DOHH2 (cell line): ENCODE measurements around the gene GCAT.

Experiments
- CTCF ChIP-seq: fragments of 200-600 bp; sonication (generic); IDR thresholded peaks from one replicate; pipeline ENCODE4 v1.5.1; 2014; ENCODE audit warnings: antibody characterized with exemption, mild to moderate bottlenecking, low read depth, low read length; ENCODE audit not compliant: poor library complexity, severe bottlenecking
- EZH2phosphoT487 ChIP-seq: fragments of 200-600 bp; sonication (generic); IDR thresholded peaks from 2 replicates; pipeline ENCODE4 v1.6.1; 2017; ENCODE audit warnings: borderline replicate concordance, mild to moderate bottlenecking, antibody characterized with exemption, low read length, moderate library complexity, mixed read lengths

- TF ChIP-seq CTCF, result no peak
- TF ChIP-seq EZH2phosphoT487, result no peak
Observed at GRCh38 chr22:37802310-37803194, 5.2 kb upstream of the GCAT start.
